ENCODE data around the gene MAML2. TPM values are rescaled to one million over a fixed set of nuclear protein-coding genes. Genes with fewer than 3 reads are reported as not detected.

The MAML2 gene
- total RNA-seq, 1 donor from 2014 or later: 5.2 TPM

DNA sequence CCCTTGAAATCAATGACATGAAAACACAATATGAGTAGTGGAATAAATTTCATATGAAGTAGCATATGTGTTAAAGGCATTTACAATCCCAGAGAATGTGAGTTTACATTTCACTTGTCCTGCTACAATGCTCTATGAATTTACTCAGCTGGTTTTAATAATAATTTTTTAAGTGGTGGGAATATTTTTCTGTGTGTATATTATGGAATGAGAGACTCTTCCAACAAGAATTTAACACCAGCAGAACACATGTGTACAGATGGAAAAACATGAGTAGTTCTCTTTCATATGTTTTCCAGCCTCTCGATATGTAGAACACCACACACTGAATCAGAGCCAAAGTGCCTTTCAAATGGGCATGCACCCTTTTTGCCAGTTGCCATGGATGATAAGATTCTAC lies 170.4 kb downstream of the MAML2 start:
- H3K36me3 ChIP-seq (ENCODE audit: control insufficient read depth in 3 of 3, insufficient read depth in 3 of 3, low read length in 3 of 3): no peaks in the 10 kb centered on the region
- H3K4me1 ChIP-seq (ENCODE audit: control insufficient read depth in 3 of 3, insufficient read depth in 3 of 3, low read length in 3 of 3): peaks cover 0 to 3% (median 2%) of the 10 kb centered on the region in 3 donors
- H3K9ac ChIP-seq (ENCODE audit: low read depth in 1 of 3, low read length in 3 of 3): no peak overlapping the region
- H3K4me3 ChIP-seq (ENCODE audit: low read length in 3 of 3): no peak overlapping the region
- H3K27me3 ChIP-seq (ENCODE audit: control insufficient read depth in 3 of 3, insufficient read depth in 3 of 3, low read length in 3 of 3): no peaks in the 10 kb centered on the region
- no peaks in the 10 kb centered on the region for H3K9me3 ChIP-seq (ENCODE audit: control insufficient read depth in 3 of 3, low read length in 3 of 3)
- no peak overlapping the region for H3K27ac ChIP-seq (ENCODE audit: low read depth, low read length)

DNA sequence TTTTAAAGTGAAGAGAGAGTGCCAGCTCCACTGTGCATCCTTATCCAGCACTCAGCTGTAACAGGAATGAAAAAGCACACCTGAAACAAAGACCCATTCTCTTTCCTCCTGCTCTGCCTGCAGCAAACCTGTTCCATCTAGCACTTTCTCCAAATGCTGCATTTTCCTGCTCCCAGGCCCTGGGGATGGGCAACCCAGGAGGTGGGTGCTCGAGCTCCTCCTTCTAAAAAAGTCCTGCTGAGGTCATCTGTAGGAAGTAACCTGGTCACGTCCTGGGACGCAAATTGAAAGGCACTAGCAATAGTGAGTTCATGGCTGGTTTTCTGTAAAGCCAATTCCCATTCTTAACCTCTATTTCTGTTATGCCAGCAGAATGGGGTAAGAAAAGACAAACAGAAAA lies 173.7 kb downstream of the MAML2 start:
- Histone ChIP-seq H3K4me1 (ENCODE audit: control insufficient read depth in 3 of 3, insufficient read depth in 3 of 3, low read length in 3 of 3) (peaks cover 5 to 10% (median 8%) of the 10 kb centered on the region in 3 donors), H3K4me3 (ENCODE audit: low read length in 3 of 3) (no peak overlapping the region), H3K9ac (ENCODE audit: low read depth in 1 of 3, low read length in 3 of 3) (no peak overlapping the region), H3K36me3 (ENCODE audit: control insufficient read depth in 3 of 3, insufficient read depth in 3 of 3, low read length in 3 of 3) (no peaks in the 10 kb centered on the region), H3K9me3 (ENCODE audit: control insufficient read depth in 3 of 3, low read length in 3 of 3) (no peaks in the 10 kb centered on the region), H3K27ac (ENCODE audit: low read depth, low read length) (peak overlapping the region; percentile 46), H3K27me3 (ENCODE audit: control insufficient read depth in 3 of 3, insufficient read depth in 3 of 3, low read length in 3 of 3) (no peaks in the 10 kb centered on the region)

DNA sequence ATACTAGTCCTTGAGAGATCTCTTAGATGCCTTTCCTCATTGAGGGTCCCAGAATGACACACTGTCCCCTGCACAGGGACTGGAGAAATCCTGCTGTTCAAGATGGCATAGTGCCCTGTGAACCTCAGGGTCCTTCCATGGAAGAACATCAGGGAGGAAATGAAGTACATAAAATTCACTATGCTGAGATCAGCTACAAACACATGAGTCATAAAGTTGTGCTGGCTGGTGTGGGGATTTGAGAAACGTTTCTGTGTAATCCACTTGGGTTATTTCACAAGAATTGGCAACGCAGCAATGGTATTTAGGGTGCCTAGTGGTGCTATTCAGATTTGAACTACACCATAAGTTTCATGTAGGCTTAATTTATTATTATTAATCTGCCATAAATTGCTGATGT lies 174.4 kb downstream of the MAML2 start:
- Histone ChIP-seq H3K4me3 (ENCODE audit: low read length in 3 of 3) (no peak overlapping the region), H3K36me3 (ENCODE audit: control insufficient read depth in 3 of 3, insufficient read depth in 3 of 3, low read length in 3 of 3) (no peaks in the 10 kb centered on the region), H3K4me1 (ENCODE audit: control insufficient read depth in 3 of 3, insufficient read depth in 3 of 3, low read length in 3 of 3) (peaks cover 5 to 10% (median 8%) of the 10 kb centered on the region in 3 donors), H3K27ac (ENCODE audit: low read depth, low read length) (peak overlapping the region; percentile 46), H3K9me3 (ENCODE audit: control insufficient read depth in 3 of 3, low read length in 3 of 3) (no peaks in the 10 kb centered on the region), H3K9ac (ENCODE audit: low read depth in 1 of 3, low read length in 3 of 3) (no peak overlapping the region), H3K27me3 (ENCODE audit: control insufficient read depth in 3 of 3, insufficient read depth in 3 of 3, low read length in 3 of 3) (no peaks in the 10 kb centered on the region)

DNA sequence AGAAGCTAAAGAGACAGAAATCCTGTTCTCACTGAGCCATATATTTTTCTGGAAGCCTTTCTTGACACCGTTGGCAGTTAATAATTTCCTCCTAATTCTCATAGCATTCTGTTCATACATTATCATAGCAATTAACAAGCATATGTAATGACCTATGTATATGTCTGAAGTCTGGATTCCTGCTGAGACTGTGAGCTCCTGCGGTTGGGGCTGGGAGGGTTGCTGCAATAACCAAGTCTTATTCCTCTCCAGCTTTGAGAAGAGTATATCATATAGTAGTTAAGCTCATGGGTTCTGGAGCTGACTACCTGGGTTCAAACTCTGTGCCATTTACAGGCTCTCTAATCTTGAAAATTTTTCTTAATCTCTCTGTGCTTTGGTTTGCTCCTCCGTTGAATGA lies 175.2 kb downstream of the MAML2 start:
- Histone ChIP-seq H3K4me1 (ENCODE audit: control insufficient read depth in 3 of 3, insufficient read depth in 3 of 3, low read length in 3 of 3) (peaks cover 5 to 14% (median 8%) of the 10 kb centered on the region in 3 donors), H3K27me3 (ENCODE audit: control insufficient read depth in 3 of 3, insufficient read depth in 3 of 3, low read length in 3 of 3) (no peaks in the 10 kb centered on the region), H3K27ac (ENCODE audit: low read depth, low read length) (no peak overlapping the region), H3K9me3 (ENCODE audit: control insufficient read depth in 3 of 3, low read length in 3 of 3) (no peaks in the 10 kb centered on the region), H3K9ac (ENCODE audit: low read depth in 1 of 3, low read length in 3 of 3) (no peak overlapping the region), H3K4me3 (ENCODE audit: low read length in 3 of 3) (no peak overlapping the region), H3K36me3 (ENCODE audit: control insufficient read depth in 3 of 3, insufficient read depth in 3 of 3, low read length in 3 of 3) (no peaks in the 10 kb centered on the region)

GRCh38 chr11:96167203-96167758 lies 175.7 kb downstream of the MAML2 start:
- H3K4me1 ChIP-seq (ENCODE audit: control insufficient read depth in 3 of 3, insufficient read depth in 3 of 3, low read length in 3 of 3): peaks cover 8 to 14% (median 8%) of the 10 kb centered on the region in 3 donors

GRCh38 chr11:96162816-96163499 lies 180.0 kb downstream of the MAML2 start:
- Histone ChIP-seq H3K36me3 (ENCODE audit: control insufficient read depth in 3 of 3, insufficient read depth in 3 of 3, low read length in 3 of 3) (no peaks in the 10 kb centered on the region), H3K27ac (ENCODE audit: low read depth, low read length) (peak overlapping the region; percentile 64), H3K9me3 (ENCODE audit: control insufficient read depth in 3 of 3, low read length in 3 of 3) (no peaks in the 10 kb centered on the region), H3K4me3 (ENCODE audit: low read length in 3 of 3) (no peak overlapping the region), H3K4me1 (ENCODE audit: control insufficient read depth in 3 of 3, insufficient read depth in 3 of 3, low read length in 3 of 3) (peaks cover 8 to 14% (median 11%) of the 10 kb centered on the region in 3 donors), H3K9ac (ENCODE audit: low read depth in 1 of 3, low read length in 3 of 3) (no peak overlapping the region), H3K27me3 (ENCODE audit: control insufficient read depth in 3 of 3, insufficient read depth in 3 of 3, low read length in 3 of 3) (no peaks in the 10 kb centered on the region)

More at GRCh38 chr11:96167203-96167758, 175.7 kb downstream of the MAML2 start:
- H3K4me3 ChIP-seq (ENCODE audit: low read length in 3 of 3): no peak overlapping the region
- no peaks in the 10 kb centered on the region for H3K36me3 ChIP-seq (ENCODE audit: control insufficient read depth in 3 of 3, insufficient read depth in 3 of 3, low read length in 3 of 3)
- no peaks in the 10 kb centered on the region for H3K9me3 ChIP-seq (ENCODE audit: control insufficient read depth in 3 of 3, low read length in 3 of 3)
- no peaks in the 10 kb centered on the region for H3K27me3 ChIP-seq (ENCODE audit: control insufficient read depth in 3 of 3, insufficient read depth in 3 of 3, low read length in 3 of 3)
- no peak overlapping the region for H3K27ac ChIP-seq (ENCODE audit: low read depth, low read length)
- no peak overlapping the region for H3K9ac ChIP-seq (ENCODE audit: low read depth in 1 of 3, low read length in 3 of 3)

- H3K27me3 ChIP-seq (ENCODE audit: control insufficient read depth in 3 of 3, insufficient read depth in 3 of 3, low read length in 3 of 3): no peaks in the 10 kb centered on the region
- no peaks in the 10 kb centered on the region for H3K9me3 ChIP-seq (ENCODE audit: control insufficient read depth in 3 of 3, low read length in 3 of 3)
- H3K36me3 ChIP-seq (ENCODE audit: control insufficient read depth in 3 of 3, insufficient read depth in 3 of 3, low read length in 3 of 3): no peaks in the 10 kb centered on the region
- peaks cover 9 to 18% (median 10%) of the 10 kb centered on the region in 3 donors for H3K4me1 ChIP-seq (ENCODE audit: control insufficient read depth in 3 of 3, insufficient read depth in 3 of 3, low read length in 3 of 3)
- no peak overlapping the region for H3K9ac ChIP-seq (ENCODE audit: low read depth in 1 of 3, low read length in 3 of 3)
- H3K27ac ChIP-seq (ENCODE audit: low read depth, low read length): peak overlapping the region; percentile 54
- H3K4me3 ChIP-seq (ENCODE audit: low read length in 3 of 3): no peak overlapping the region
These were observed 181.5 kb downstream of the MAML2 start for GRCh38 chr11:96161307-96162089.

DNA sequence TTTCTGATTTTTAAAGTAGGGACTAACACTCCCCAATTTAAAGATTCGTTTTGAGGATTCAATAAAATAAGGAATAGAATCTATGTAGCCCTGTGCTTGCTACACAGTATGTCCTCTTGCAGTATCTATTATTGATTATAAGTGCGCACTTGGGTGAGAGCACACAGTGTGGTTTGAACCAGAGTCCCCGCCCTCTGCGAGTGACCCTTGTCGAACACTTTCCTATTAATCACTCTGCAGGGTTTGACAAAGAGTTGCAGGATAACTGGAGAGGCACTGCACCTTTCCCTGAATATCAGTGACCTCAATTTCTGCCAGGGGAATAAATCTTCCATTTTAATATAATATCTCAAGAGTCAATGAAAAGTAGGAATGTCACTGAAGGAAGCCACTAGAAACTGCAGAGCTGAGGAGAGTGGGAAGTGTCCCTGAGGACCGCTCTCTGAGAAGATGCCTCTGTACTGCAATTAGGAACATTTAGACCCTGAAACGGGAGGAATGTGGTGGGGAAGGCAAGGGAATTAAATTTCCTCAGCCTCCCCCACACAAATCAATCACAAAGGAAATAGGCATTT lies 182.2 kb downstream of the MAML2 start:
- Histone ChIP-seq H3K4me3 (ENCODE audit: low read length in 3 of 3) (no peak overlapping the region), H3K36me3 (ENCODE audit: control insufficient read depth in 3 of 3, insufficient read depth in 3 of 3, low read length in 3 of 3) (no peaks in the 10 kb centered on the region), H3K4me1 (ENCODE audit: control insufficient read depth in 3 of 3, insufficient read depth in 3 of 3, low read length in 3 of 3) (peaks cover 11 to 23% (median 17%) of the 10 kb centered on the region in 3 donors), H3K27ac (ENCODE audit: low read depth, low read length) (no peak overlapping the region), H3K9ac (ENCODE audit: low read depth in 1 of 3, low read length in 3 of 3) (no peak overlapping the region), H3K9me3 (ENCODE audit: control insufficient read depth in 3 of 3, low read length in 3 of 3) (no peaks in the 10 kb centered on the region), H3K27me3 (ENCODE audit: control insufficient read depth in 3 of 3, insufficient read depth in 3 of 3, low read length in 3 of 3) (no peaks in the 10 kb centered on the region)

- Histone ChIP-seq H3K4me3 (ENCODE audit: low read length in 3 of 3) (no peak overlapping the region), H3K4me1 (ENCODE audit: control insufficient read depth in 3 of 3, insufficient read depth in 3 of 3, low read length in 3 of 3) (peaks cover 11 to 28% (median 23%) of the 10 kb centered on the region in 3 donors), H3K27ac (ENCODE audit: low read depth, low read length) (no peak overlapping the region), H3K9ac (ENCODE audit: low read depth in 1 of 3, low read length in 3 of 3) (no peak overlapping the region), H3K9me3 (ENCODE audit: control insufficient read depth in 3 of 3, low read length in 3 of 3) (no peaks in the 10 kb centered on the region), H3K27me3 (ENCODE audit: control insufficient read depth in 3 of 3, insufficient read depth in 3 of 3, low read length in 3 of 3) (no peaks in the 10 kb centered on the region), H3K36me3 (ENCODE audit: control insufficient read depth in 3 of 3, insufficient read depth in 3 of 3, low read length in 3 of 3) (no peaks in the 10 kb centered on the region)
These were observed 183.0 kb downstream of the MAML2 start for GRCh38 chr11:96159968-96160367.
